ENCODE data around the gene OSBPL10.
"Not testable (repeated sequence)": the region's sequence is repeated elsewhere in the genome, so short reads cannot be mapped to it uniquely, and the experiment has no call there.

OSBPL10 gene

GRCh38 chr3:31981206-31982181 is at the start of gene OSBPL10, which contains the start of gene ZNF860:
Gene OSBPL10 (minus strand): TSS chr3:31981262. CDS start chr3:31981179, 83 bp downstream.
Gene ZNF860 (plus strand): TSS chr3:31981750. CDS start chr3:31989080, 7,330 bp downstream.
- peak; percentile 68 for DNase-seq

DNA sequence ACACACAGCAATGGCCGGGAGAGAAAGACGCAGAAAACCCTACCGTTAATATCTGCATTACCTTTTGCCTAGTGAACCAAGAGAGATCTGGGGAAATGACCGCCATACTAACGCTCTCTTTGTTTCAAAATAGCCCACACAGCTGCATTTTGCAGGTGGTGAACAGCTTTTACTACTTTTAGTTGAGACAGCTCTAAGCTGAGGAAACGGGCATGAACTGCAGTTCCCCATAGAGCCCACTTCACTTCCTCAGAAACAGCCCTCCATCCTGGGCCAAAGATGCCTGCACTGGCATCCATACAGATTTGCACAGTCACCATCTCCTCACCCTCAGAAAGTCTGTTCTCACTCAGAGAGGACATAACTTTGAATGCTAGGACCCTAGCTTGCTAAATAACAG is 45.5 kb upstream of the OSBPL10 start:
- DNase-seq = no peak

DNA sequence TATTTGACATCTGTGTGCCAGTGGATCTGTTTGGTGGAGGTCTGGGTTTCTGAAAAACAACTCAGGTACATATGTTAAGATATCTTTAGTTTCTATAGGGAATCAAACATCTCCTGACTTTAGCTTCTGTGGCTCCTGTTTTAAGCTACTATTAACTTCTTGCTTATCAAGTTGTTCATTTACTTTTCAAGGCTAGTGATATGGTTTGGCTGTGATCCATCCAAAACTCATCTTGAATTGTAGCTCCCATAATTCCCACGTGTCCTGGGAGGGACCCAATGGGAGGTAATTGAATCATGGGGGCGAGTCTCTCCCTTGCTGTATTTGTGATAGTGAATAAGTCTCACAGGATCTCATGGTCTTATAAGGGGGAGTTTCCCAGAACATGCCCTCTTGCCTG is 41.9 kb upstream of the OSBPL10 start:
- no peak for DNase-seq

GRCh38 chr3:32021748-32022147 is 40.7 kb upstream of the OSBPL10 start:
- no peak for DNase-seq

- no peak for DNase-seq
Measured at GRCh38 chr3:32021155-32021554, 40.1 kb upstream of the OSBPL10 start.

DNA sequence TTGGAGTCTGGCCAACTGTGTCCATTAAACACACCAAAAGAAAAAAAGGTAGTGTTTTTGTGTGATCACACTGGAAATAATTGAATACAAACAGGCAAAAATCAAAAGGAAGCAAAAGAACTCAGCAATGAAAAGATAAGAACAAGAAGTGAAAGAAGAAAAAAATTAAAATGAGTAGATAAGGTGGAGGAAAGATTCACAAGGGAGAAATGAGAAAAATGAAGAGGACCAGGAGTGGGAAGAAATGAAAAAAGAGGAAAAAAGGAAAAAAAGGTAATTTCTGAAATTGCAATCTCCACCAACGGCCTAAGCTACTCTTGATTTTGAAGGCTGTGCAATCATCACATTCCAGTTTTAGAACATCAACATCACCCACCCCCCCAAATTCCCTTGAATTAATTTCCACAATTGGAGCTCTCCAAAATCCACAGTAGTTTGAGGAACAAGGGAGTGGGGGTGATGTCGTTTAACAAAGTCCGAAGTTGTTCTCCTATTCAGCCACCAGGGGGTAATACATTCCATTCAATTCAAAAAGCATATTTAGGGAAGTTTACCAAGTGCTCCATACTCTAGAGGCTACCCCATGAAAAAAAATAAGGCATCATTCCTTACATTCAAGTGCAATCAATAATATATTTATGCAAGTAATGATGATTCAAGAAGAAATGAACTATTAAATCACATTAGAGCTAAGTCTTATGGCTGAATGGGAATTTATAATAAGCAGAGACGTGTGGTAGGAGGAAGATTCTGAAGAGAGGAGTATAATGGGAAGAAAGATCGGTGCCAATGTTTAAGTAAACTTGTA is 37.9 kb upstream of the OSBPL10 start:
- DNase-seq = no peak

- DNase-seq = no peak
Measured at GRCh38 chr3:32017286-32017685, 36.2 kb upstream of the OSBPL10 start.

- not testable (repeated sequence) for DNase-seq
Measured at GRCh38 chr3:32015638-32016037, 34.6 kb upstream of the OSBPL10 start.

DNA sequence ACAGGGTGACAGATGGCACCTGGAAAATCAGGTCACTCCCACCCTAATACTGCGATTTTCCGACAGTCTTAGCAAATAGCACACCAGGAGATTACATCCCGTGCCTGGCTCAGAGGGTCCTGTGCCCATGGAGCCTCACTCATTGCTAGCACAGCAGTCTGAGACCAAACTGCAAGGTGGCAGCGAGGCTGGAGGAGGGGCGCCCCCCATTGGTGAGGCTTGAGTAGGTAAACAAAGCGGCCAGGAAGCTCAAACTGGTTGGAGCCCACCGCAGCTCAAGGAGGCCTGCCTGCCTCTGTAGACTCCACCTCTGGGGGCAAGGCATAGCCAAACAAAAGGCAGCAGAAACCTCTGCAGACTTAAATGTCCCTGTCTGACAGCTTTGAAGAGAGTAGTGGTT is 29.6 kb upstream of the OSBPL10 start:
- peak; percentile 18 for DNase-seq

DNA sequence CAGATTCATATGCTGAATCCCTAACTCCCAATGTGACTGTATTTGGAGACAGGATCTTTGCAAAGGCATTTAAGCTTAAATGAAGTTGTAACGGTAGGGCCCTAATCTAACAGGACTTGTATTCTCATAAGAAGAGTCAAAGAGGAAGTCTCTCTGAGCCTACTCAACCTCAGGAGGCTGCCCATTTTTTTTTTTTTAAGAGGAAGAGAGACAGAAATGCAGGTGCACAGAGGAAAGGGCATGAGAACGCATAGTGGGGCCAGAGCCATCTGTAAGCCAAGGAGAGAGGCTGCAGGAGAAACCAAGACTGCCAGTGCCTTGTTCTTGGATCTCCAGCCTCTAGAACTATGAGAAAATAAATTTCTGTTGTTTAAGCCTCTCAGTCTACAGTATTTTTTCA is 28.9 kb upstream of the OSBPL10 start:
- no peak for DNase-seq

- no peak for DNase-seq
Measured at GRCh38 chr3:32009101-32009500, 28.0 kb upstream of the OSBPL10 start.

DNA sequence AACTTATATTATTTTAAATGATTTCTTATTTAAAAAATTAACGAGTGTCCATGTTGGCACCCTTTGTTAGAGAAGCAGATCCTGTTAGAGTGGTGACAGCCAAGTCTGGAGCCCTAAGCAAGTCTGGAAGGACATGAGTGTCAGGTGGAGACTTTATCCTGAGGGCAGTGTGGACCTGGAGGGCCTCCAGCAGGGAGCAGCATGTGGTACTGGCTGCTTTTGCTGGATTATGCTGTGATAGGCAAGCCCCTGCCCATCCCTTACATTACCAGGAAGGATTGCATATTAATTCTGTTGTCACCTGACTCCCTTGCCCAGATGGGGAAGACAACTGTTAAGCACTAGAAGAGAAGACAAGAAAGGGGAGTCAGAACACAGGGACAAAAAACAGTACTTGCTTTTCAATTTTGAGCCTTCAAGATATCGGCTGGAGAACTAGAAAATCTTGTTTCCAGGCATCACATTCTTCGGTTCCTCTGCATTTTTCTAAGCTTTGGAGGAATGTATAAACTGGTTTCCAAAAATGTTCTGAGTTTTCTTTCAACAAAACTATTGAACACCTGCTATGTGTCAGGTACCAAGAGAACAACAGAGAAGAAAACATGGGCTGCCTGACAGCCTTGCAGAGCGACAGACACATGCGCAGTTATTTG is 23.2 kb upstream of the OSBPL10 start:
- no peak for DNase-seq

DNA sequence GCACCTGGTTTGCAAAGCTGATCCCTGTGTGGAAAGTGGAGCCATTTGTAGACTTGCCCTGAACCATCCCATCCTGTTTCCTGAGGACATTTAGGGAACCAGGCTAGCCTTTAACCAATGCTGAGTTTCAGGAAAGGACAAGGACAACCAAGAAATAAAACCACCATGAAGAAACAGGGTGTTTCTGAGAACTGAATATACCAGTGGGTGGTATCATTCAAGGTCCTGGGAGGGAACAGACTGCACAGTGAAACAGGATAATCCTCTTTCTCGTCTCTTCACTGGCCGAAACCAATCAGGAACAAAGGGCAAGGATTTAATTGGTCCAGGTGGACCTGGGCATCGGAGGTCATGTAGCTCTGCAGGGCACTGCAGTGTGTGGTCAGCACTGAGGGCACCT is 22.3 kb upstream of the OSBPL10 start:
- no peak for DNase-seq

DNA sequence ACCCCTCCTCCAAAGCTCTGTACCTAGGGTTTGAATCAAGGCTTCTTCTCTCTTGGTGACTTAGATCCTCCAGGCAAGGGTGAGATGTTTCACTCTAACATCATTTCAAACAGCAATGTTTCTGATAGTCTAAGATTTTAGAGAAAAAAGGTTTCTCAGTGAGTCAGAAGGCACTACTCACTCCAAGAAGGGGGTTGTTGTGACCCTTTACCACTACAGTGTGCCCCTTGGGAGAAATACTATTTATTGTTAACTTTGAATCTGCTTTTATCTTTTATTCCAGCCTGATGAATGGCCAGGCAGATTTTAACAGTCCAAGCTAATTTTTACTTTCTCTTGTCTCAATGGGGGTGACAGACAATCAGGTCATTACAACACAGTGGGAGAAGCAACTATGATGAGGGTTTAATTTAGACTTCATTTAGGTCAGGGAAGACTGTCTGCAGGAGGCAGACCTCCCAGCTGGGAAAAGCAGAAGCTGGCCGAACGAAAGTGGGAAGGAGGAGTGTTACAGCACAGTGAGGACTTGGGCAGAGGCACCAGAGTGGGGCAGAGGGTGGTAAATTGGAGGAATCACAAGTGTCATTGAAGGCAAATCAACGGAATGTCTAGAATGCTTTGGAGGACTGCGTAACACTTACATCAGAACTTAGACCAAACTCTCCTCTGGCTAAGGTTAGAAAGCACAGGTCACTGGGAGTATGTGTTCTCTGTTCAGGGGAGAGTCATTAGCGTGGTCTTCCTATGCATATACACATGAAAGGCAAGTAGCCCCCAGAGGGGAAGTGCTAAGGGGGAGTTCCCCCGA is 21.7 kb upstream of the OSBPL10 start:
- no peak for DNase-seq

DNA sequence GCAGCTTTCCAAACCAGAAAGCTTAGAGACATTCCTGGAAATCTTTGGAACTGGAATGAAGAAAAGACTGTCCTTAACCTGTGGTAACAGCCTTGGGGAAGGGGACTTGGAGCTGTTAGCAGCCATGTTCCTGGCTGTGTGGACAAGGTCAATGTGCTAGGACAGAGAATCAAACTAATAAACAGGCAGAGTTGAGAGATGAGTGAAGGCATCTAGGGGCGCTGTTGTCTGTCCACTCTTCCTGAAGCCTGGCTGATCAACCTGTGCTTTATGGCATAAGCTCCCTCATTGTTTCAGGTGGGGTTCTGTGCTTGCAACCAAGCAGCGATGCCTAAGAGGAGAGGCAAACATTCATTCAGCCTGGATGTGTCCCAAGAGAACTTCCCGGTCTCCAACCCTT is 19.8 kb upstream of the OSBPL10 start:
- DNase-seq = no peak

DNA sequence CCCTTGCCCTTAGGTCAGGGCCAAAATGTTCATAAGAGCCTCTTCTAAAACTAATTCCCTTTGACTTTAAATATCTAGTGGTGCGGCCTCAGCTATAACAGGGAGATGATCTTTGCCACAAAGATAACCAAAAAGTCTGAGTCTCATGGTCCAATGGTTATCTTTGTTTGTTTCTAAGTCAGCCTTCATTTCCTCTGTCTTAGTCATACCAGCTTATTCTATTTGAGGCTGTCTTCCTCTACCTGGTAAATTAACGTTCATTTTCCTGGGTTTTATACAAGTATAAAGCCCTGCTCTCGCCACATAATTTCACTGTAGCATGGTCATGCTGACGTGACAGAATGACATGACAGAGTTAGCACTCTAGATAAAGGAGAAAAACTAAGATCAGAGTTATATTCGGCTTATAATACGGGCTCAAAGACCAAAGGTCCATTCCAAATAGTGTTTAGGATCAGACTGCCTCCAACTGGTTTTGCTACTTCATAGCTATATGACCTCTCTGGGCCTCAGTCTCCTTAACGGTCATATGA is 18.9 kb upstream of the OSBPL10 start:
- DNase-seq = no peak

- DNase-seq = no peak
Measured at GRCh38 chr3:31997500-31997899, 16.4 kb upstream of the OSBPL10 start.

GRCh38 chr3:31996195-31996594 is 15.1 kb upstream of the OSBPL10 start:
- DNase-seq = no peak

- not testable (repeated sequence) for DNase-seq
Measured at GRCh38 chr3:31995026-31995425, 14.0 kb upstream of the OSBPL10 start.

DNA sequence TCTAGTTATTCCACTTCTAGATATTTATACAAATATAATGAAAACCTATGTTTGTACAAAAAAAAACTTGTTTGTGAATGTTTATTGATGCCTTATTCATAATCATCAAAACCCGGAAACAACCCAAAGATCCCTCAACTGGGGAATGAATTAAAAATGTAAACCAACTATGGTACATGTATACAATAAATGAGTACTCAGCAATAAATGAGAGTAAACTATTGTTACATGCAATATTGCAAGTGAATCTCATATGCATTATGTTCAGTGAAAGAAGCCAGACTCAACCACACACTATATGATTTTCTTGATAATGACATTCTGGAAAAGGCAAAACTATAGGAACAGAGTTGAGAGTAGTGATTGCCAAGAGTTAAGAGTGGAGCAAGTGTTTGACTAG is 12.8 kb upstream of the OSBPL10 start:
- no peak for DNase-seq

DNA sequence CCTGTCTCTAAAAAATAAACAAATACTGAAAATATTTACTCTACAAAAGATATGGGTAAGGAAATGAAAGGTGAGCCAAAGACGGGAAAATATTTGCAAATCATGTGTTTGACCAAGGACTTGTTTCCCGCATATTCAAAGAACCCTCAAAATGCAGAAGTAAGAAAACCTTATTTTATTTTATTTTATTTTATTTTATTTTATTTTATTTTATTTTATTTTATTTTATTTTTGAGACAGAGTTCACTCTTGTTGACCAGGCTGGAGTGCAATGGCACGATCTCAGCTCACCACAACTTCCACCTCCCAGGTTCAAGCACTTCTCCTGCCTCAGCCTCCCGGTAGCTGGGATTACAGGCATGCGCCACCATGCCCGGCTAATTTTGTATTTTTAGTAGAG is 11.9 kb upstream of the OSBPL10 start:
- DNase-seq = not testable (repeated sequence)

GRCh38 chr3:31988271-31988670 is 7.2 kb upstream of the OSBPL10 start:
- DNase-seq = no peak
